D721Med (cell line): ENCODE measurements around the gene IFT74.
"Not testable (repeated sequence)": the region's sequence is repeated elsewhere in the genome, so short reads cannot be mapped to it uniquely, and the experiment has no call there.

ENCODE experiments used
- DNase-seq: peaks from one replicate; pipeline ENCODE4 v3.0.0; 2011; ENCODE audit warnings: low spot score; ENCODE audit not compliant: insufficient read length
- FAIRE-seq: peaks from 2 replicates; lab custom pipeline; 2011; peaks lifted over from hg19 to GRCh38; lab: Jason Lieb, UNC
- CTCF ChIP-seq: IDR thresholded peaks from 2 replicates; pipeline ENCODE4 v1.5.1; 2012; ENCODE audit warnings: mild to moderate bottlenecking, control low read depth; ENCODE audit not compliant: insufficient read depth; ENCODE audit errors: missing control alignments

Gene IFT74

GRCh38 chr9:27089706-27090105, 133.5 kb downstream of the IFT74 start:
- DNase-seq (no peak), FAIRE-seq (no peak)

GRCh38 chr9:27090231-27090630, 134.0 kb downstream of the IFT74 start:
- DNase-seq, result no peak
- no peak for TF ChIP-seq CTCF
- FAIRE-seq, result no peak

More at GRCh38 chr9:27089706-27090105, 133.5 kb downstream of the IFT74 start:
- no peak for TF ChIP-seq CTCF

- FAIRE-seq (no peak), DNase-seq (no peak)
Observed at GRCh38 chr9:27090711-27091110, 134.5 kb downstream of the IFT74 start.

GRCh38 chr9:27092496-27092895, 136.3 kb downstream of the IFT74 start:
- DNase-seq, FAIRE-seq: not testable (repeated sequence)

More at GRCh38 chr9:27090711-27091110, 134.5 kb downstream of the IFT74 start:
- no peak for TF ChIP-seq CTCF

GRCh38 chr9:27093384-27094067, 137.3 kb downstream of the IFT74 start:
- FAIRE-seq, DNase-seq: not testable (repeated sequence)

GRCh38 chr9:27094640-27095298, 138.6 kb downstream of the IFT74 start:
- no peak for FAIRE-seq
- TF ChIP-seq CTCF, result no peak

GRCh38 chr9:27107241-27107640, 151.0 kb downstream of the IFT74 start:
- TF ChIP-seq CTCF, result no peak
- FAIRE-seq, result no peak

More at GRCh38 chr9:27094640-27095298, 138.6 kb downstream of the IFT74 start:
- DNase-seq, result no peak

GRCh38 chr9:27108981-27109541, 152.8 kb downstream of the IFT74 start, which contains the start of gene TEK:
Gene TEK, plus strand, starts transcription at chr9:27109225. Its CDS starts 366 bp downstream, at chr9:27109591.
- FAIRE-seq (no peak), DNase-seq (no peak)
- no peak for TF ChIP-seq CTCF

More at GRCh38 chr9:27107241-27107640, 151.0 kb downstream of the IFT74 start:
- DNase-seq, result no peak
